ENCODE results near the gene ALG5.

ALG5 gene, protein sequence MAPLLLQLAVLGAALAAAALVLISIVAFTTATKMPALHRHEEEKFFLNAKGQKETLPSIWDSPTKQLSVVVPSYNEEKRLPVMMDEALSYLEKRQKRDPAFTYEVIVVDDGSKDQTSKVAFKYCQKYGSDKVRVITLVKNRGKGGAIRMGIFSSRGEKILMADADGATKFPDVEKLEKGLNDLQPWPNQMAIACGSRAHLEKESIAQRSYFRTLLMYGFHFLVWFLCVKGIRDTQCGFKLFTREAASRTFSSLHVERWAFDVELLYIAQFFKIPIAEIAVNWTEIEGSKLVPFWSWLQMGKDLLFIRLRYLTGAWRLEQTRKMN

DNA sequence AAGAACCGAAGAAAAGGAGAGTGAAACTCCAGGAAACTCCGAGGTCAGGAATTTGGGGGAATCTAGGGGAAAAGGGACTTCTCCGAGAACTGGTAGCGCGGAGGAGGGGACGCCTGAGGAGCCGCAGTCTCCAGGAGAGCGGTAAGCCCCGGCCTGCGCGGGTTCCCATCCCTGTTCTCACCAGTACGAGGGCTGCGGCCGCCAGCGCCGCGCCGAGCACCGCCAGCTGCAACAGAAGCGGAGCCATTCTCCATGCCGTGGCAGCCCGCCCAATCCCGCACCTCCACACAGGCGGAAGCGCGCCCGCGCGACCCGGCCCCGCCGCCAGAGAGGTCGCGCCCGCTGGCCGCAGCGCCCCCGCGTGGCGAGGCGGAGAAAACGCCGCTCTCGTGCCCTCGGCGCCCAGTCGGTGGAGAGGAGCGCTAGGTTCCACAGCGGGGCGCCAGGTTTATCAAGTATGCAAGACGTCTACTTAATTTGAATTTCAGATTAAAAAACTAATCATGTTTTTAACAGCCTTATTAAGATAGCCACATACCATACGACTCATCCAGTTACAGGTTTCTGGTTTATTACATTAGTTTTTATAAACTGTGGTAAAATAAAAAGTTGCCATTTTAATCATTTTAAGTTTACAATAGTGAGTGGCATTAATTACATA is at the start of gene ALG5:
Gene ALG5 (minus strand): TSS at position 287 of the 661 bp plus-strand sequence. CDS start 40 bp downstream, at position 247.
- DNase-seq (ENCODE audit: low spot score): peak; percentile 94

DNA sequence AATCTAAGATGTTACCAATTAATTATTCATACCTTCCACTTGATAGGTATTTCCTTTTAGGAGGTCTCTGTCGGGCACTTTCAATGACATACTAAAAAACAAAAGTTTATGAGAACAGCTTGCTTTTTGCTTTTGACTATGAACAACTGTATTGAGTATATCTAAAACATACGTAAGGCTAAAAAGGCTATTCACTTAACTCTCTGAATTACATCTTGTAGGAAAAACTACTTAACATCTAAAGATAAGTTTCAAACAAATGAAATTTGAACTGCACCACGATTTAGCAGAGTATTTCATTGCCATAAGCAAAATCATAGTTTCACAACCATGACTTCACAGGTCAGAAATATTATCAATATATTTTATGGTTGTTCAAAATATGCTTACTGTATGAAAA is 48.7 kb upstream of the ALG5 start:
- no peak for DNase-seq (ENCODE audit: low spot score)

DNA sequence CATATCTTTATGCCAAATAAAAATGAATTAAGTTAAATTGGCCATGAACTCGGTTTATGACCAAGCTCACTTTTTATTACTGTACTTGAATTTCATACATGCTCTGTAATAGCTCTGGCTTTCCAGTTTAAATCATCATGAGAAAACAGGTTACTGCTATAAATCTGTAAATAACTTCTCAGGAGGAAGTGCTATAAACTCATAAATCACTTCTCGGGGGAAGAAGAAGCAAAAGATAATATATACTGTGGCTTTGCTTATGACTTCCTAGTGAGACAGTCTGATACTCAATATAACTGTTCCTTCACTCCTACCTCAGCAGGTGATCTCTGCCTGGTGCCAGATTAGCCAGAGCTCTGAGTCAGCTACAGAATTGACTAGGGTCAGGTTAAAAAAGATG is 47.9 kb upstream of the ALG5 start:
- DNase-seq (ENCODE audit: low spot score): no peak

DNA sequence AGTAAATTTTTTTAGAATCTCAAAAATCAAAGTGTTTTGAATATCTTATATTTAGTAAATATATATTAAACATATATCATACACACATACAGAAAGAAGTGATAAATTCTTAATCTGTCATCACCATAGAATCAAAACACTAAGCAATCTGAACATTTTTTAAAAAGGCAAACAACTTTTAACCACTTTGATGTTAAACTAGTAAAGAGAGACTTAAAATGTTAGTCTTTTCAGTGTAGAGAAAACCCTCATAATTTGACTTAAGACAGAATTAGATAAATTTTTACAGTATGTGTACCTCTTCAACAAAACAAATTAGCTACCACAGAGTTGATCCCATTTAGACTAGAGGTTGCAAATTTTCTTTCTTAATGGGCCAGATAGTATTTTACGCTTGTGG is 46.9 kb upstream of the ALG5 start:
- DNase-seq (ENCODE audit: low spot score): no peak

DNA sequence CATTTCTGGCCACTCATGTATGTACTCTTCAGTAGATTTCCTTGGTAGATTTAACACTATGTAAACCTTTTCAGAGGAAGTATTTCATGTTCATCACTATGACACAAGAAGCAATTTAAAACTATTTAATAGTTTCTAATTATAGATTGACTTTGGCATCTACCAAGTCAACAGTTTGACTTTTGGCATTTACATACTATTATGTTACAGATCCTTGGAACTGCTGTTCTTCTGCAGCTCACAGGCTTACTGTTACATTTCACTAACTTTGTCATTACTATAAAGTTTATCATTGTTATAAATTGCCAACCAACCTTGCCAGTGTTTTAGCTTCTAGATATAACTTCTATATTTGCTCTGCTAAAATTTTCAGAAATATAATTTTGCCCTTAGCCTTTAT is 41.6 kb upstream of the ALG5 start:
- no peak for DNase-seq (ENCODE audit: low spot score)

DNA sequence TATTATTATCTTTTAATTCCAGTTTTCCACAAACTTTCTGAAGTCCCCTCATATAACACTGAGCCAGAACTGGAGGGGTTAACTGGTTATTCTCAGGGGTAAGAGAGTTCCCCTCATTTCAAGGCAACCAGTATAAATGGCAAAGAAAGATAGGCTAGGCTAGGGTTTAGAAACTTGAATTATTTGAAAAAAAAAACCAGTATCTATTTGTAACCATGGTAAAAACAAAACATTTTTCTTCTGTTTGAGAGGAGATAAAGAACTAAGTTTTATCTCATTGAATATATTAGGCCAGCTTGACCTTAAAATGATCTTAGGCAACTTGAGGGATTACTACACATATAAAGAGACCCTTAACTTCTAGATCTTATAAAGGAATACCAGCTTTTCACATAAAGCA is 40.8 kb upstream of the ALG5 start:
- DNase-seq (ENCODE audit: low spot score): no peak

DNA sequence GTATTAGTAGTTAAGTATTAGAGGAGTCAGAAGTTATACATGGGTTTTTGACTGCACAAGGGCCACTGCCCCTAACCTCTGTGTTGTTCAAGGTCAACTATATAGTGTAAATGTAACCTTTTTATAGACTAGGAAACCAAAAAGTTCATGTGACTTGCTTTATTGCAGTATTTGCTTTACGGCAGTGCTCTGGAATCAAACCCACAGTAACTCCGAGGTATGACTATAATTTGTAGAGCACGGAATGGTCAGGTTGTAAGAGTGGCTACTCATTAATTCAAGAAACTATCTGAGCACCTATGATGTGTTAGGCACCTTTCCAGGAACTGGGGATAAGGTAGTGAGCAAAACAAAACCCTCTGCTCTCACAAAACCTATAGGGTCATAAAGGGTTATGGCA is 38.1 kb upstream of the ALG5 start:
- DNase-seq (ENCODE audit: low spot score): no peak

DNA sequence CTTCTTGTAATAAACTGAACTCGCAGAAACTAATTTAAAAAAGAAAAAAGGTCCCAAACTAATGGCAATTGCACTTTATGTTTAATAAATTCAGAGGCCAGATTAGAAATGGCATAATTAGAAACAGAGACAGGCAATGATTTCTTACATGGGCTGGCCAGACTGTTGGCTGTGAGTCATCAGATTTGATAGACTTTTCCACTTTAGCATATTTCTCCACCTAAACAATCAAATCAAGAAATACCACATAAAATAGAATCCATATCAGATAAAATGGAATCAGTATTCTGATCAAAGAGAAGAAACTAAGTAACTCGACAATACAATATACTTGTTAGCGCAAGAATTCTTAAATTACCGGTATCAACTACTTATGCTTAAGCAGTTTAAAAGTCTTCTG is 30.5 kb upstream of the ALG5 start:
- no peak for DNase-seq (ENCODE audit: low spot score)

DNA sequence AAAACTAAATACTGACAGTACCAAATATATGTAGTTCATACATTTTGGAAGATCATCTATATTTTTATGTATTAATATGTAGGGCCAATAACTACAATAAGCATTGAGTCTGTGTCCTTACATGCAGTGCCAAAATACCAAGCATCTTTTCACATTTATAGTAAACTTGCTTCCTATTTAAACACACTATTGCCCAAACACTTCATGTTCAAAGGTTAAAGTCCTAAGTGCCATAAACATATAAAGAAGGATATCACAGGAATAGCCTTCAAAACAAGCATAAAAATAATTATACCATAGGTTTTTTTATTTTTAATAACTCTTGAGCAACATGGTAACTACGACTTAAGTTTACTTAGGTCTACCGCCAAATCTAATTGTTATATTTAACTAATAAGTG is 28.5 kb upstream of the ALG5 start:
- no peak for DNase-seq (ENCODE audit: low spot score)

DNA sequence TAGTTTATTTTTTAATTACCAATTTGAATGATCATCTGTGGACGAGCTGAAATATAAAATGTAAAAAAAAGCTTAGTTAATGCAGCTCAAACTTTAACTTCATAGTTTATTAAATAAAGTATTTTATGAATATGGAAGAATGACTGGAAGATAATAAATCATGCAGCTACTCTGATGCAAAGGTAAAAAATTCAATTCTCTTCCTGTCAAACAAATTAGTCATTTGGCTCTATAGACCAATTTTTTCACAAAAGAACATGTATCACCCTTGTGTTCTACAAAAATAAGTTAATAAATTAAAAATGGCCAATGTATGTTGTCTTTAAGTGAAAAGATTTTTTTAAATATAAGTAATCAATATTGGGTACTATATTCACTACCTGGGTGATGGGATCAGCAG is 27.6 kb upstream of the ALG5 start:
- no peak for DNase-seq (ENCODE audit: low spot score)

DNA sequence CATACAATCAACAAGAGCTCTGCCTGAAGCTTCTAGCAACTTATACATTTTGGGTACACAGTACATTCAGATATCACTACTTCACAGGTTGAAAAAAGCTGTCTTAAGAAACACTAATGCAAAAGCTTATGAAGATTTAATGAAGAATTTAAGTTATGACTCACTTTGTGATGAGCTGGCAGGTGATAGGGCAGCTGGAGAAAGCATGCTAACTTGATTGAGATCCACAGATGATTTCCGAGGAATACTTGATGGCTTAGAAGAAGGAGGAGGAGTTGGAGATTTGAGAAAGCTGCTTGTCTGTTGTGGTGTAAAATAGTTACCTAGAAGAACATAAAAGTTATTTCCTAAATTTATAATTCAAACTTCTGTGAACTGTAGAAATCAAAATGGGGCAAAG is 24.7 kb upstream of the ALG5 start:
- DNase-seq (ENCODE audit: low spot score): no peak

DNA sequence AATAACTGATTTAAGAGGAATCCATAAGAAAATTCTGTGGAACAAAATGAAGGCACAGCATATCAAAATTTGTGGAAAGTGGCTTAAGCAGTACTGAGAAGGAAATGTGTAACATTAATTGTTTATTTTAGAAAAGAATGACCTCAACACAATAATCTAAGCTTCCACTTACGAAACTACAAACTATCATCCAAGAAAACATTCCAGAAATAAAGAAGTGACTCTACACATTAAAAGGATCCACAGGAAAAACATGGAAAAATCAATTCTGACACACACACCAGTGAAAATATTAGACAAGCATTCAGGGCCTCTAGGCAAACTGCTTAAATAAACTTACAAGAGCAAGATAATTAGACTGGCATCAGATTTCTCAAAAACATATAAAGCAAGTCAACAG is 15.5 kb upstream of the ALG5 start:
- no peak for DNase-seq (ENCODE audit: low spot score)

DNA sequence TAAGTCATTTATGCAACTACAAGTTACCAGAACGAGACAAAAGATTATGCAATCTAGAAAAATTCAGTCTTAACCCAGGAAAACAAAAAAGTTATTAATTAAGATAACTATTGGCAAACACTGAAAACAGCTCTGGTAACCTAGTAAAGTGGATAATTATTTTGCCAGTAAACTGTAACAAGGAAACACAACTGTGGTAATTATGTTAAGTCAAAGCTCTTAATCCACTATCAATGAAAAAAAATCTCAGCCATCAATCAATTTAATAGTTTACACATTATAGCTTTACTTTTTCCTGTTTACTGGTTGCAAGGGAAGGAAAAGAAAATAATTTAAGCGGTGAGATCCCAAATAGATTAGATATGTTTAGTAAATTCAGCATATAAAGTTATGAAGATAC is 12.6 kb upstream of the ALG5 start:
- no peak for DNase-seq (ENCODE audit: low spot score)

DNA sequence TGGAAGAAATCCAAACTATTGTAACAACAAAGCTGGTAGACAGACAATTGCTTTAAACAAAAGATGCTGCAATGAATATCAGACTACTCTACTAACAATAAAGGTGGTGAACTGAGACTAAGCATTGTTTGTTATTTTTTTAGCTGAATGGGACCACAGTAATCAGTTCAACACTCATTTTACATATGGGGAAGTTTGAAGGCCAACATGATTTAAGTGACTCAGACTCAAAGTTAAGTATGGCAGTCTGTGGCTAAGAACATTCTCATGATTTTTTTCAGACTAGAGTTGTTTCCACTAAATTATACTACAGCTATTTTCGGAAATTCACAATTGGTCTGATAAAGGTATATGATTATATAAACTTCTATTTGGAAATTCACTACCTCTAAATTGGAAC is 11.9 kb upstream of the ALG5 start:
- DNase-seq (ENCODE audit: low spot score): no peak

DNA sequence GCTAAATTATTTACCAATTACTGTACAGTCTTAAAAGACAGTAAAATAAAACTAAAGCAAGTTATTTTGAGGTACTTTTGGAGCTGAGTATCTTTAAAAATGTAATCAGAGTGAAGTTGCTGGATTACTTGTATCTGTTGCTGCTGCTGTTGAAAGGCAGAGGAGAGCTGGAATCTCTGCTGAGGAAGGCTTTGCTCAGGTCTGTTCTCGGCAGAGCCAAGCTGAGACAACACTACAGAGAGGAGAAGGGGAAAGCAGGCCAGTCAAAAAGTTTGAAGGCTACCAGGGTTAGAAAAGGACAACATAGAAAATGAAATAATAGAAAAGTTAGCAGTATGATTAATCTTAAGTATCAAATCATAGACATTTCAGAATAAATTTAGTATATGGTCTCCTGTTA is 11.3 kb upstream of the ALG5 start:
- no peak for DNase-seq (ENCODE audit: low spot score)

DNA sequence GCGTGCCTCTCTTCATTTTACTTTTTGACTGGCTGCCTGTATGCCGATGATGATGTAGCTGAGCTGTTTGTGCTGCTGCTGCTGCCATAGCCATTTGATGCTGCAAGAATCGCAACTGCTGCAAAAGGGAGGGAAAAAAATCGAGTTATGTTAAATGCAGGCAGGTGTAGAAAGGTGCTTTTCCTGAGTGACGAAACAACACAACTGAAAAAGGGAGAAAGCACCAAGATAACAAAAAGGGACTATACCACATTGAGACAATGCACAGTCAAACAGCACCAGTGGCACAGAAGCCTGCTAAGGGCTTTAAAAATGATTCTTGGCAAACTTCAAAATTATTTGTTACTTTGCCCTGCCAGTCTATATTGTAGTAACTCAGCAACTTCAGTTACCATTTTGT is 10.6 kb upstream of the ALG5 start:
- DNase-seq (ENCODE audit: low spot score): no peak

DNA sequence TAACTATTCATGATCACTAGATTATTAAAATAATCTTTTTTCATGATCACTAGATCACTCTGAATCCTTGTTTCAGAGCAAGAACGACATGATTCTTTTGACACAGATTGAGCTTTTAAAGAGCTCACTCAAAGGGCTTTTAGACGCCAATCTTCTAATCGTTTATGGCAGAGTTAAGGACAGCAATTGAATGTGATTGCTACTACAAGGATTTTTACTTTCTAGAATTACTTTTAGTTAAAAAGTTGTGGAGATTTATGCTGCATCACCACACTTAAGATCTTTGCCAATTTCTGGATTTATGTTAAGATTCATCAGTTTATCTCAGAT is 2.7 kb upstream of the ALG5 start:
- DNase-seq (ENCODE audit: low spot score): no peak

DNA sequence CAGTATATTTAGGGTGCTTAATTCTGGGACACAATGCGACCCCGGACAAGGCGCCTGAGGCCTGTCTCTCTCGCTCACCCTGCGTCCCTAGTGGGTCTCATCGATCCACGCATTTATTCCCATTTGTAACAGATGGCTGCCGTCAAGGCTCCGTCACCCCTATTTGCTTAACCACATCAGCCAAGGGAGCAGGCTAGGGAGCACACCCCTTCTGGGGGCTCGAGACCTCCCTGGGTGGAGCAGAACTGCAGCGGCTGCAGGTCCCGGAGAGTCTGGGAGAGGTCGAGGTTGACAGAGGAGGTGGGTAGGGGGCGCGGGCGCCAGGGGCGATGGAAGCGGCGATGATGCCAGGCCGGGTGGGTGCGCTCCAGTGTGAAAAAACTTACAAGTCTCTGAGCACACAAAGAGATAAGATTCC is 507 bp downstream of the ALG5 start:
- DNase-seq (ENCODE audit: low spot score): peak; percentile 72

DNA sequence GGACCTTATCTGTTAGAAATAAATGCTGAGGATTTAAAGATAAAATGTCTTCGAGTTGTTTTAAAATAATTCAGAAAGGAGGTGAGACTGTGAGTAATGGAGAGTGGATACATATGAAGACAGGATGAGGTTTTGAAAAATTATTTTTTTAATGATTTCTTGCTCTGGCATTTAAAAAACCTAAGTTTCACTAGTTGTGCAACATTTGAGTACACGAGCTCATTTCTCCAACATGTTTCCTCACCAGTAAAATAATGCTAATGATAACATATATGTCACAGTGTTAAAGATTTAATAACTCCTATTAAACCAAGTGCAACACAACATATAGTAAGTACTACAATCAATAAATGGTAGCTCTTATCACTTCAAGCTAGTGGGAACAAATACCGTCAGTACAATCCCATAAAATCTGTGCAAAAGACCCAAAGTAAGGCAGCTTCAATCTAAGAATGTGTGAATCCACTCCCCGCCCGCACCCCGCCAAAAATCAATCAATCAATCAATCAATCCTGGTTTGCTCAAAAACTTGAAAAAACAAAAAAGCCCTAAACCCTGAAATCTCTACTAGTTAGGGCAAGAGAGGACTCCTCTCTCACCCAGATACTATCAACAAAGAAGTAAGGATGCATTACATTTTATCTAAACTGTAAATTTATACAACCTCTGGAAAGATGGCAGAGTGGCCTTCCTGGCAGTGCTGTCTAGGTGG is 1.3 kb downstream of the ALG5 start:
- DNase-seq (ENCODE audit: low spot score): no peak

DNA sequence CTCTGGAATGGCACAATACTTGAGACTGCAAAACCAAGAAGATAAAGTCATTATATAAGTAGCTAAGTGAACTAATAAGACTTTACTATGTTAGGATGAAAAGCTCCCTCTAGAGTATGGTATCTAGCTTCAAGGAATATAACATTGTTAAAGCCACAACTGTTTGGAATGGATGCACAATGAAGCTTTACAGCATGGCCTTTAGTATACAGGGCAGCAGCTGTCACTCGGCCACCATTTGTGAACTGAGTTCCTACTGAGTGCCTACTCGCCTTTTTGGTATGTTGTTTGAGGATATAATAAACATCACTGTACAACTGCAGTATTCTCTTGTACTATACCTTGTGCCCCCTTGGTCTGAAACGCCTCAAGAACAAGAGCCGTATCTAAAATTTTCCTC is 6.8 kb downstream of the ALG5 start:
- no peak for DNase-seq (ENCODE audit: low spot score)

DNA sequence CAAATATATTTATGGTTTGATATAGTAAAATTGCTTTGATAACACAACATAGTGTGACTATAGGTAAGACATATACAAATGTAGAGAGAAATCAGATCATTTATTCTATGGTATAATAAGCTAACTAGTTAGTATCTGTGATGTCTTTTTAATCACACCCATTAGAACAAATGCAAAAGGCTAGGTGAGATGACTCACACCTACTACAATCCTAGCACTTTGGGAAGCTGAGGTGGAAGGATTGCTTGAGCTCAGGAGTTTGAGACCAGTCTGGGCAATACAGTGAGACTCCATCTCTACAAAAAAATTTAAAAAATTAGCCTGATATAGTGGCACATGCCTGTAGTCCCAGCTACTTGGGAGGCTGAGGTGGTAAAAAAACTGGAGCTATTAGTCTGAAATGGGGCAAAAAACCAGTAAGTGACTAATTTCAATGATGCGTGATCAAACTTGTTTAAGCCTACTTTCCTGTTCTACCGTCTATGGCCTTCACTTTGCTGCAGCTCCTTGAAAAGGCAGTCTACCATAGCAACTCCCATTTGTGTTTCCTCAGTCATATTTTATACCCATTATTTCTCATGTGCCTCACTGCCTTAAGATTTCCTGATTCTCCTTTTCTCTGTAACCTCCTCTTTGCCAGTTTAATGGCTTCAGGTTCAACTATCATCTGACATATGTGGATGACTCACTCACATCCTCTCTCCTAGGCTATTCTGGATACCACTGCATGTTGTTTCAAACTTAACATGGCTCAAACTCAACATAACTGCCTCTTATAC is 12.5 kb downstream of the ALG5 start:
- no peak for DNase-seq (ENCODE audit: low spot score)

DNA sequence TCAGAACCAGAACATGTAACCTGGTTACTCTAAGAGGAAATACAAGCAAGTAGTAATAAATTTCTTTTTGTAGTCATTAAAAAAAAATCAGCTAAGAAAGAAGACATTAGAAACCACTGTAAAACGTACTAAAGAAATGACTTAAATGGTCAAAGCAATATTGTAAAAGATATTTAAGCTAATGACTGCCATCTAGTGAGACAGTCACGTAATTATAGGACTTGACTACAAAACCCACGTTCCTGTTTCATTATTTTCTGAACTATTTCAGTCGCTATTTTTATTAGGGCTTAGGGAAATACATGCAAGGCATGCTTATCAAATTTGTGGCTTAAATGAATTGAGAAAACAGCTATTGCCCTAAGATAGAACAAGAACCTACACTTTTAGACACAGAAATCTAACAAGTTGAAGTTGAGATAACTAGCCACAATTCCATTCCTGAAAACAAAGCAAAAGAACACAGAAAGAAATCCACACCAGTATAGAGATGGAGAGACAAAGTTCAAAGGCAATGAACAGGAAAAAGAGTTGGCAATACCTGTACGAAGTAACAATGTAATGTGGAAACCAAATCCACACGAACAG is 17.9 kb downstream of the ALG5 start:
- no peak for DNase-seq (ENCODE audit: low spot score)

Data from left forelimb (tissue), 1 donor.